NB4 (cell line): ENCODE data around the gene L3MBTL4.

Experiments used
- DNase-seq: peaks from one replicate; pipeline ENCODE4 v3.0.0; 2010; ENCODE audit warnings: low read depth
- H3K4me3 ChIP-seq: one replicate; pipeline ENCODE4 v1.5.1; 2011; ENCODE audit warnings: mild to moderate bottlenecking, low read depth, low read length, moderate library complexity
- CTCF ChIP-seq: IDR thresholded peaks from one replicate; pipeline ENCODE4 v1.5.1; 2012; ENCODE audit warnings: low read depth, low read length
- MAX ChIP-seq: IDR thresholded peaks from 2 replicates; pipeline ENCODE4 v1.6.1; 2011; ENCODE audit warnings: low read depth, low read length
- MYC ChIP-seq: IDR thresholded peaks from 2 replicates; pipeline ENCODE4 v1.6.1; 2011; ENCODE audit warnings: low read depth, low read length
- POLR2A ChIP-seq: IDR thresholded peaks from 2 replicates; pipeline ENCODE4 v1.6.1; 2011; ENCODE audit warnings: mild to moderate bottlenecking; ENCODE audit not compliant: insufficient read length; ENCODE audit errors: extremely low read depth

Gene L3MBTL4

GRCh38 chr18:6210349-6211173 lies 204.2 kb downstream of the L3MBTL4 start:
- TF ChIP-seq POLR2A (no peak), MYC (no peak), MAX (no peak), CTCF (no peak)
- DNase-seq, result no peak
- no peak overlapping the region for H3K4me3 ChIP-seq

- no peak overlapping the region for H3K4me3 ChIP-seq
- DNase-seq, result no peak
- TF ChIP-seq POLR2A (no peak), MAX (no peak), MYC (no peak), CTCF (no peak)
These were observed 206.8 kb downstream of the L3MBTL4 start for GRCh38 chr18:6207941-6208340.

GRCh38 chr18:6207116-6207515 lies 207.6 kb downstream of the L3MBTL4 start:
- H3K4me3 ChIP-seq, result no peak overlapping the region
- no peak for DNase-seq
- no peak for TF ChIP-seq MYC
- TF ChIP-seq MAX, result no peak
- no peak for TF ChIP-seq CTCF
- no peak for TF ChIP-seq POLR2A

GRCh38 chr18:6205706-6206105 lies 209.0 kb downstream of the L3MBTL4 start:
- DNase-seq, result no peak
- TF ChIP-seq POLR2A (no peak), MYC (no peak), MAX (no peak), CTCF (no peak)
- H3K4me3 ChIP-seq, result no peak overlapping the region

- no peak for DNase-seq
- TF ChIP-seq MAX, result no peak
- no peak for TF ChIP-seq POLR2A
- no peak for TF ChIP-seq MYC
- TF ChIP-seq CTCF, result no peak
- H3K4me3 ChIP-seq, result no peak overlapping the region
These were observed 210.2 kb downstream of the L3MBTL4 start for GRCh38 chr18:6204476-6204875.

- TF ChIP-seq MAX (no peak), CTCF (no peak), POLR2A (no peak), MYC (no peak)
- DNase-seq, result no peak
- H3K4me3 ChIP-seq, result no peak overlapping the region
These were observed 210.9 kb downstream of the L3MBTL4 start for GRCh38 chr18:6203791-6204190.
